Measurements from ENCODE around the gene VSNL1.

DNA sequence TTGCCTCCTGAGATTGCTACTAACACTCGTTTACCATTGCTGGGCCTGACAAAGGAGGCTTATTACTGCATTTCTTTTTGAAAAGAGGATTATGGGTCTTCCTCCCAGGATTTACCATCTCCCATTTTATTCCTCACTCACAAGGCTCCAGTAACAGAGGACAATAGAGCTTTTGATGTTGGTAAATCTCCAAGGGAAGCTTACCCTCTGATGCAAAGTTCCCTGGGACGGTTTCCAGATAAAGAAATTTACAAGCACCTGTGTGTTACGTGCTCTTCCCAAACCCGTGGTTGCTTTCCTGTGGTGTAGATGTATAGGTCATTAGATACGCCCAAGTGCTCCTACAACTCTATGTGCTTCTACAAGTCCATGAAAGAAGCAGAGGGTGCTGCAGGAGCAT lies 17.1 kb downstream of the VSNL1 start:
- TF ChIP-seq POLR2AphosphoS5 (IDR thresholded peaks at IDR 0.05; ENCODE audit: low read length) (no peak), BRCA1 (IDR thresholded peaks at IDR 0.05; ENCODE audit: low read depth, low read length) (no peak)

Measured in GM12878 (cell line).